Kidney epithelial cell (primary cell): ENCODE measurements around the gene KRT80. TPM values are rescaled to one million over a fixed set of nuclear protein-coding genes. Genes with fewer than 3 reads are reported as not detected.

Experiments
- DNase-seq: peaks from one replicate; pipeline ENCODE4 v3.0.0-alpha.2; 2010; ENCODE audit warnings: low read depth
- H3K27me3 ChIP-seq: 2 replicates; pipeline ENCODE4 v1.6.0; 2011; ENCODE audit warnings: low read length; ENCODE audit not compliant: control insufficient read depth, insufficient read depth
- H3K36me3 ChIP-seq: 2 replicates; pipeline ENCODE4 v1.5.1; 2011; ENCODE audit warnings: low read length; ENCODE audit not compliant: control insufficient read depth, insufficient read depth
- H3K4me3 ChIP-seq: 2 replicates; pipeline ENCODE4 v1.5.1; 2011; ENCODE audit warnings: low read depth, mild to moderate bottlenecking, control low read depth, low read length
- CTCF ChIP-seq: IDR thresholded peaks from 2 replicates; pipeline ENCODE4 v1.5.1; 2011; ENCODE audit warnings: mild to moderate bottlenecking, moderate library complexity, low read length, control low read depth, inconsistent platforms; ENCODE audit not compliant: insufficient read depth, poor library complexity, severe bottlenecking
- total RNA-seq: library from RNA; depleted of rRNA; stranded (reverse); fragments of >200 nt; gene quantifications from 2 replicates; pipeline ENCODE4 v1.2.3, GENCODE V29; 2015

The KRT80 gene
- total RNA-seq, 1 donor from 2014 or later, result 19.4 TPM

- TF ChIP-seq CTCF, result no peak
- Histone ChIP-seq H3K36me3 (no peaks in the 10 kb centered on the region), H3K27me3 (no peaks in the 10 kb centered on the region), H3K4me3 (no peak overlapping the region)
- no peak for DNase-seq
These were observed 42.6 kb downstream of the KRT80 start for GRCh38 chr12:52149182-52149641.

- no peaks in the 10 kb centered on the region for H3K27me3 ChIP-seq
- H3K4me3 ChIP-seq, result no peak overlapping the region
- TF ChIP-seq CTCF, result no peak
- DNase-seq, result peak; percentile 57
- H3K36me3 ChIP-seq, result no peaks in the 10 kb centered on the region
These were observed 43.2 kb downstream of the KRT80 start for GRCh38 chr12:52148464-52149181.

- Histone ChIP-seq H3K36me3 (no peaks in the 10 kb centered on the region), H3K4me3 (no peak overlapping the region), H3K27me3 (no peaks in the 10 kb centered on the region)
- DNase-seq, result no peak
- no peak for TF ChIP-seq CTCF
These were observed 43.8 kb downstream of the KRT80 start for GRCh38 chr12:52147964-52148463.

GRCh38 chr12:52147367-52147963 lies 44.3 kb downstream of the KRT80 start:
- peak; percentile 97 for DNase-seq
- no peaks in the 10 kb centered on the region for H3K27me3 ChIP-seq
- H3K36me3 ChIP-seq, result no peaks in the 10 kb centered on the region
- no peak overlapping the region for H3K4me3 ChIP-seq
- TF ChIP-seq CTCF, result no peak

- Histone ChIP-seq H3K4me3 (no peak overlapping the region), H3K36me3 (no peaks in the 10 kb centered on the region), H3K27me3 (no peaks in the 10 kb centered on the region)
- no peak for TF ChIP-seq CTCF
- no peak for DNase-seq
These were observed 44.9 kb downstream of the KRT80 start for GRCh38 chr12:52146822-52147366.
